Skin epidermis (tissue), 12 donors: ENCODE data around the gene DLGAP1.

ENCODE experiments used
- H3K27ac ChIP-seq, 21 experiments: fragments of 200-600 bp; sonication (generic) in 11 of 21; one replicate each; pipeline ENCODE4 v1.5.0; 2020; ENCODE audit warnings: mild to moderate bottlenecking in 3 of 21, inconsistent platforms in 2 of 21, moderate library complexity in 2 of 21
- H3K4me3 ChIP-seq, 7 experiments: fragments of 200-600 bp; sonication (generic) in 2 of 7; one replicate each; pipeline ENCODE4 v1.5.0; 2020; ENCODE audit warnings: inconsistent platforms in 2 of 7, mild to moderate bottlenecking in 2 of 7, moderate library complexity in 1 of 7

DLGAP1 gene

GRCh38 chr18:3451183-3451988 is 1003.7 kb downstream of the DLGAP1 start:
- H3K4me3 ChIP-seq, result peak overlapping the region; percentile 60 to 87 (median 80)
- peak overlapping the region; percentile 86 to 100 (median 99) for H3K27ac ChIP-seq

GRCh38 chr18:3450799-3451182 is 1004.3 kb downstream of the DLGAP1 start:
- H3K27ac ChIP-seq, result peak overlapping the region; percentile 86 to 100 (median 99)
- peak overlapping the region; percentile 60 to 87 (median 80) for H3K4me3 ChIP-seq

GRCh38 chr18:3450012-3450798 is 1004.9 kb downstream of the DLGAP1 start, which contains the start of gene TGIF1:
Gene TGIF1 (plus strand): TSS chr18:3450172. CDS start chr18:3450490, 318 bp downstream.
- H3K4me3 ChIP-seq, result peak within 1 kb of the TSS; percentile 60 to 87 (median 80)

GRCh38 chr18:3449512-3450011 is 1005.5 kb downstream of the DLGAP1 start:
- peak overlapping the region; percentile 86 to 100 (median 99) for H3K27ac ChIP-seq
- H3K4me3 ChIP-seq, result peak overlapping the region; percentile 60 to 87 (median 80)

More at GRCh38 chr18:3450012-3450798, 1004.9 kb downstream of the DLGAP1 start, which contains the start of gene TGIF1:
- H3K27ac ChIP-seq, result peak within 1 kb of the TSS; percentile 86 to 100 (median 99)

- H3K4me3 ChIP-seq, result peak overlapping the region; percentile 60 to 87 (median 80)
Observed at GRCh38 chr18:3448838-3449511, 1006.1 kb downstream of the DLGAP1 start.

GRCh38 chr18:3447895-3448837 is 1006.9 kb downstream of the DLGAP1 start:
- H3K27ac ChIP-seq, result peak overlapping the region; percentile 86 to 100 (median 99)
- H3K4me3 ChIP-seq, result peak overlapping the region; percentile 60 to 87 (median 80)

More at GRCh38 chr18:3448838-3449511, 1006.1 kb downstream of the DLGAP1 start:
- peak overlapping the region; percentile 86 to 100 (median 99) for H3K27ac ChIP-seq

- Histone ChIP-seq H3K27ac (peak overlapping the region; percentile 34 to 100 (median 99)), H3K4me3 (peak overlapping the region; percentile 60 to 87 (median 80))
Observed at GRCh38 chr18:3447068-3447894, 1007.8 kb downstream of the DLGAP1 start.
